Activated effector memory CD4-positive, alpha-beta T cell treated with Interleukin-2 at 50 U/mL for 16 hours (primary cell): ENCODE measurements around the gene CD81.
"Not testable (repeated sequence)": the region's sequence is repeated elsewhere in the genome, so short reads cannot be mapped to it uniquely, and the experiment has no call there.

ENCODE experiments used
- DNase-seq: peaks from one replicate; pipeline ENCODE4 v3.0.0-alpha.2; 2020

Gene CD81

DNA sequence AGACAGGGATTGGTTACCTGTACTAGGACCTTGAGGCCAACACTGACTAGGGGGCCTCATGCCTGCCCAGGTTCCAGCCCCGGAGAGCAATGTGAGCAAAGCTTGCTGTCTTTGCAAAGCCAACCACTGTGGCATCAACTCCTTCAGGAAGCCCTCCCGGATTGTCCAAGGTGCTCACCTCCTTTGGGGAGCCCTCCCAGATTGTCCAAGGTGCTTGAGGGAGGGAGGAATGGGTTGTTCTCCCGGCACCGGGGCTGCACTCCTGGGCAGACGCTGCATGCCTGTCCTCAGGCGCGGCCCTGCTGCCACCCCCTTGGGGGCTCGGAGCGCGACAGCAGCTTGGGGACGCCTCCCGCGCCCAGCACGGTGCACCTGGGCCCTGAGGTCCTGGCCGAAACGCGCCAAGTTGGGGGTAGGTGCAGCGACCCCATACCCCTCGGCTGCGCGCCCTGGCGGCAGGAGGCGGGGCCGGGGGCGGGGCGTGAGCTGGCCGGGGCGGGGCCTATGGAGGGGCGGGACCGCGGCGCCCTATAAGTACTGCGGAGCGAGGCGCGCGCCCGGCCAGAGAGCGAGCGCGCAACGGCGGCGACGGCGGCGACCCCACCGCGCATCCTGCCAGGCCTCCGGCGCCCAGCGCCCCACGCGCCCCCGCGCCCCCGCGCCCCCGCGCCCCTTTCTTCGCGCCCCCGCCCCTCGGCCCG, at the start of gene CD81:
CD81 (plus strand) TSS at position 560 of the 701 bp plus-strand sequence. CDS start 240 bp downstream, outside the sequence.
- peak; percentile 57 for DNase-seq

DNA sequence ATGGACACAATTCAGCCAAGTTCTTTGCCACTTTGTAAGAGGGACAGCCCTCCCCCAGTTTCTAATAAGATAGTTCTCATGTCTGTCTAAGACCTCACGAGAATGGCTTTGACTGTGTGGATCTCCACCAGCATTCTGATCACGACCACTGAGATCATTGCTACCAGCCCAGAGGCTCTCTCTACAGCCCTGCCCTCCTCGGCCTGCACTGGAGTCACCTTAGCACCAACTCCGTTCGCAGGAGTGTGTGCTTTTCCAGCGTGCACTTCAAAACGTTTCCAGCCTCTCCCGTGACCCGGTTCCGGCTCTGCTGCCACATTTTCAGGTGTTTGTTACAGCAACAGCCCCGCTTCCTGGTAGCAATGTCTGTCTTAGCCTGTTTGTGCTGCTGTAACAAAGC, 49.1 kb upstream of the CD81 start:
- no peak for DNase-seq

DNA sequence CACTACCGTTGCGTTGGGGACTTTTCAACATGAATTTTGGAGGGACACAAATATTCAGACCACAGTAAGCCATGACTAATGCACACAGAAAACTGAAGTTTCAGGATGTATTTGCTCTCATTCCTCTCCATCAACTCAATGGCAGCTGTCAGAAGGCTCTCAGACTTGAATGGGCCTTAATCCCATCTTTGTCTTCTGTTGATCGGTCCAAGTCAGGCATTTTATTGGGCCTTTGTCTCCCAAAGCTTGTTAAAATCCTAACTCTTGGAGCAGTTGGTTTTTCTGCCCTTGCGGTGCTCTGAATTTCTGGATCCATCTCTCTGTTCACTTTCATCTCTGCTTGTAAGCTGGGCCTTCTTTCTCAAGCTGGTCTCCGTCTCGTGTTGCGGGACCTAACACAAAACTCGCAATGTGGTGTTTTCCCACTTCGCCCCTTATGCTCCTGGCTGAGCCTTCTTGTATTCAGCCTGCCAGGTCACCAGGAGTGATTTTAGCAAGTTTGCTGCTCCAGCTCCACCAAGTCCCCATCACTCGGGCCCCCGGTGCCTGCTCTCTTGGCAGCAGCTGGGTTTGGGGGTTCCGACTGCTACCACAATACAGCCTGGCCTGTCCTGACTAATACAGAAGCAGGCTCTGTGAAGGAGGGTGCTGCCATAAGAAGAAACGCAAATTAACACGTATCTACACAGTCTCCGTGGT, 48.3 kb upstream of the CD81 start:
- no peak for DNase-seq

DNA sequence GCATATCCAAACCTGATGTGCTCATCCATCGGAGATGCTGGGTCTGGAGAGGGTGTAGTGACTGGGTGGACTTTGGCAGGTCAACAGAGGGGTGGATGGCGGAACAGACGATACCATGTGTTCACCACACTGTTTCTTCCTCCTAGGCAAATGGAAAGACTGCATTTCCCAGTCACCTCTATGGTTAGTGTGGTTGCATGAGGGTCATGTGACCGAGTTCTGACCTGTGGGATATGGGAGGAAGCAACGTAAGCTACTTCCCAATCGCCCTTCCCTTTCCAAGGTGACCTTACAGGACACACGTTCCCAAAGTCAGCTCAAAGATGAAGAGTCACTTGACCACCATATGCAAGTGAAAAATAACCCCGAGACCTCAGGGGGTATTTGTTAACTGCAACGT, 47.6 kb upstream of the CD81 start:
- DNase-seq, result no peak

DNA sequence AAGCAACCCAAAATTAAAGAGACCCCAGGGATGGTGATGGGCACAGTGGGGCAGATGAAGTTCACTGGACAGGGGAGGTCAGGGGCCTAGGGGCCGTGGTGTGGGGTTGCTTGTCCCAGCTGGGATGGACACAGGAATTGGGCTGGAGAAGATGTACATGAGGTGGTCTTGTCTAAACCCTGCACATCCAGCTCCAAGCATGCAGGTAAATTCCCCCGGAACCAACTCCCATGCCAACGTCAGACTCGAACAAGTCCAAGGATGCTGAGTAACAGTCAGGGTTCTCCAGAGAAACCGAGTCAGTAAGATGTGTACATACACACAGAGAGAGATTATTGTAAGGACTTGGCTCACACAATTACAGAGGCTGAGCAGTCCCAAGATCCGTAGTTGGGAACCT, 46.4 kb upstream of the CD81 start:
- no peak for DNase-seq

DNA sequence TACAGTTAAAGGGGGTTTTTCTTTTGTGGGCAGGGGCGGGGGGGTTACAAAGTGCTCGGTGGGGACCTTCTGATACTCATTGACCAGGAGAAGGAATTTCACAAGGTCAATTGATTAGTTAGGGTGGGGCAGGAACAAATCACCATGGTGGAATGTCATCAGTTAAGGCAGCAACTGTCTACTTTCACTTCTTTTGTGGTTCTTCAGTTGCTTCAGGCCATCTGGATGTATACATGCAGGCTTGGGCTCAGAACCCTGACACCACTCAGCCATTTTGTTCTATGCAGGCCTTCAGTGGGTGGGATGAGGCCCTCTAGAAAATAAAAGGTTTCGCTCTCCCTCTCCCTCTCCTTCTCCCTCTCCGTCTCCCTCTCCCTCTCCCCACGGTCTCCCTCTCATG, 45.7 kb upstream of the CD81 start:
- DNase-seq, result no peak

- not testable (repeated sequence) for DNase-seq
Observed at GRCh38 chr11:2332569-2332968, 44.5 kb upstream of the CD81 start.

- DNase-seq, result not testable (repeated sequence)
Observed at GRCh38 chr11:2333486-2334205, 43.5 kb upstream of the CD81 start.

DNA sequence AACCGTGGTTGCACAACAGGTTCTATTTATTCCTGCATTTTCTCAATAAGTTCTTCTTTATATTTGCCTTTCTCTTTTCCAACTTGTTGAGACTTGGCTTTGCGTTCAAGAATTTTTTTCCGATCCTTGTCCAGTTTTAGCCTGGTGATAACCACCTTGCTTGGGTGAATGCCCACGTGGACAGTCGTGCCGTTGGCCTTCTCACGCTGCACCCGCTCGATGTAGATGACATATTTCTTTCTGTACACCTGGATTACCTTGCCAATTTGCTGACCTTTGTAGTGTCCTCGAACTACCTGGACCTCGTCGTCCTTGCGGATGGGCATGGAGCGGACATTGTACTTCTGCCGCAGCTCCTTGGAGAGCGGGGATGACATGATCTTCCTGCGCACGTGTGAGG, 41.8 kb upstream of the CD81 start:
- not testable (repeated sequence) for DNase-seq

DNA sequence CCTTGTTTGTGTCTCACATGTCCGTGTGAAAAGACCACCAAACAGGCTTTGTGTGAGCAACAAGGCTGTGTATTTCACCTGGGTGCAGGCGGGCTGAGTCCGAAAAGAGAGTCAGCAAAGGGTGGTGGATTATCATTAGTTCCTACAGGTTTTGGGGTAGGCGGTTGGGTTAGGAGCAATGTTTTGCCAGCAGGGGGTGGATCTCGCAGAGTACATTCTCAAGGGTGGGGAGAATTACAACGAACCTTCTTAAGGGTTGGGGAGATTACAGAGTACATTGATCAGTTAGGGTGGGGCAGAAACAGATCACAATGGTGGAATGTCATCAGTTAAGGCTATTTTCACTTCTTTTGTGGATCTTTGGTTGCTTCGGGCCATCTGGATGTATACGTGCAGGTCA, 38.4 kb upstream of the CD81 start:
- not testable (repeated sequence) for DNase-seq

- DNase-seq, result no peak
Observed at GRCh38 chr11:2342557-2342956, 34.6 kb upstream of the CD81 start.

DNA sequence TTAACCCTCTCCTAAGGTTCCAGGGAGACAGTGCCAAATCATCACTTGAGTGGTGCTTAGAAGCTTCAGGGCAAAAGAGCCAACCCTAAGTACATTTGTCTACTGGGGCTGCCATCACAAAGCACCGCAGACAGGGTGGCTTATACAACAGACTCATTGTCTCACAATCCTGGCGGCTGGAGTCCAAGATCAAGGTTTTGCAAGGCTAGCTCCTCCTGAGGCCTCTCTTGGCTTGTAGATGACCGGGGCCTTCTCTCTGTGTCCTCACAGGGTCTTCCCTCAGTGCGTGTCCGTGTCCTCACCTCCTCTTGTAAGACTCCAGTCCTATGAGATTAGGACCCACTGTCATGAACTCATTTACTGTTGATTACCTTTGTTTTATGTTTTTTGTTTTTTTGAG, 34.1 kb upstream of the CD81 start:
- no peak for DNase-seq

DNA sequence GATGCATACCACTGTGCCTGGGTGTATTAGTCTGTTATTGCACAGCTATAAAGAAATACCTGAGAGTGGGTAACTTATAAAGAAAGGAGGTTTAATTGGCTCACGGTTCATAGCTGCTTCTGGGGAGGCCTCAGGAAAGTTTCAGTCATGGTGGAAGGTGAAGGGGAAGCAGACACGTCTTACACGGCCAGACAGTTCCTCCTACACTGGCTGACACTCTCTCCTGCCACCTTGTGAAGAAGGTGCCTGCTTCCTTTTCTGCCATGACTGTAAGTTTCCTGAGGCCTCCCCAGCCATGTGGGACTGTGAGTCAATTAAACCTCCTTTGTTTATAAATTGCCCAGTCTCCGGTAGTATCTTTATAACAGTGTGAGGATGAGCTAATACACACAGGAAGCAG, 33.6 kb upstream of the CD81 start:
- no peak for DNase-seq

DNA sequence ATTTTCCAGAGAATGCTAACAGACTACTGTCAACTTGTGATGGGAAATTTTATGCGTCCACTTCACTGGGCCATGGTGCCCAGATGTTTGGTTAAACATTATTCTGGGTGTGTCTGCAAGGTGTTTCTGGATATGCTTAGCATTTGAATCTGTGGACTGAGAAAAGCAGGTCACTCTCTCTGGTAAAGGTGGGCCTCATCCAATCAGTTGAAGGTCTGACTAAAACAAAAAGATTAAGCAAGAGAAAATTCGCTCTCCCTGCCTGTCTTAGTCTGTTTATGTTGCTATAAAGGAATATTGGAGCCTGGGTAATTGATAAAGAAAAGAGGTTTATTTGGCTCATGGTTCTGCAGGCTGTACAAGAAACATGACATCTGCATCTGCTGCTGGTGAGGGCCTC, 32.1 kb upstream of the CD81 start:
- no peak for DNase-seq

DNA sequence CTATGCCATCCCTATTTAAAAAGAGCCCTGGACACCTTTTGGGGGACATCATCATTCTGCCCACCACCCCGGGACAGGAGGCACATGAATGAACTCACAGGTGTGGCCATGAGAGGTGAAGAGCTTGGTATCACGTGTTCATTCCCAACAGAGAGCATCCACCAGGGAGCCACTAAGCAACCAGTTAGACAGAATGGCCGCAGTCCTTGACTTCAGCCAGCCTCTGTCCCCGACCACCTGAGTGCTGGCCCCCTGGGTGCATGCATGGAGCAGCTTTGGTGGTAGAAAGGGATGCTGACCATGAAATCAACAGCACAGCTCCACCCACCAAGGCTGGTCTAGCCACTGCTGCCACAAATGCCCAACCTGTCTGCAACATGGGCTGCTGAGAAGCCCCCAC, 31.1 kb upstream of the CD81 start:
- no peak for DNase-seq

DNA sequence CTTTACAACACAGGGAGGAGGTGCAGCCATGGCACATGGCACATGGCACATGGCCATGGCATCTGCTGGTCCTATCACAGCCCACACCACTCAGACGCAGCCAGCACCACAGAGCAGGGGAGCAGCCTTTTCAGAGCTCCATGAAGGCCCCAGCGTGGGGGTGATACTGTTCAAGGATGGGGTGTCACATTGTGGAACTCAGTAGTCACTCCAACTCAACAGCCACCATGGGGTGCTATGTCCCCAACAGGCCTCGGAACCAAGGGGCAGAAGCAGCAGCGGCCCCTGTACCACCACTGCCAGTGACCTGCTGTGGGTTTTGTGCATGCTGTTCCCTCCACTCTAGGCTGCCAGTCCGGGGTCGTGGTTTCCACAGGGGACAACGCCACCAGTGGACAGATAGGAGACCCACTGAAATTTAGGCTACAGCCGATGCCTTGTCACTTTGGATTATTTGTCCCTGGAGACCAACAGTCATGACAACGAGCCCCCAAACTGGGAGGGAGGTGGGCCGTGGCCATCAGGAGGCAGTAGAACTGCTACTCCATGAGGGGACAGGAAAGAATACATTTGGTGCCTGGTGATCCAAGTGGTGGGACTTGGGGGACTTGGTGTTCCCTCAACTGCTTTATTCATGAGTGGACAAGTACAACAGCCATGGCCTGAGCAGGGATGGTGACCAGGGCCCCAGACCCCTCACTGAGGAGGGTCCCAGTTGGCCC, 30.4 kb upstream of the CD81 start:
- no peak for DNase-seq

- no peak for DNase-seq
Observed at GRCh38 chr11:2347308-2347830, 29.7 kb upstream of the CD81 start.

- no peak for DNase-seq
Observed at GRCh38 chr11:2348986-2349385, 28.1 kb upstream of the CD81 start.

DNA sequence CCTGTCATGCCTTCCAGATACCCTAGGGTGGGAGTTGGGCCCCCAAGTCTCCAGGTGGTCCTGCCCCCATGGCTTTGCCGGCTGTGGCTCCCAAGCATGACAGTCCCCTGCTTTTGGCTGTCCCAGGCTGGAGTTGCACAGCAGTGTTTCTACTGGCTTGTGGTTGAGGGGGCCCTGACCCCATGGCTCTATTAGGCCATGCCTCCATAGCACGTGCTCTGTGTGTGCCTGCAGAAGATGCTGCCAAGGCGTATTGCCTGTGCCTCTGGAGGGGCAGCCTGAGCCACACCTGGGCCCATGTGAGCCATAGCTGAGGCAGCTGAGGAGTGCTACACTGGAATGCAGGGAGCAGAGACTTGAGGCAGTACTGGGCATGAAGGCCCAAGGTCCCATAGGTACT, 25.4 kb upstream of the CD81 start:
- no peak for DNase-seq

DNA sequence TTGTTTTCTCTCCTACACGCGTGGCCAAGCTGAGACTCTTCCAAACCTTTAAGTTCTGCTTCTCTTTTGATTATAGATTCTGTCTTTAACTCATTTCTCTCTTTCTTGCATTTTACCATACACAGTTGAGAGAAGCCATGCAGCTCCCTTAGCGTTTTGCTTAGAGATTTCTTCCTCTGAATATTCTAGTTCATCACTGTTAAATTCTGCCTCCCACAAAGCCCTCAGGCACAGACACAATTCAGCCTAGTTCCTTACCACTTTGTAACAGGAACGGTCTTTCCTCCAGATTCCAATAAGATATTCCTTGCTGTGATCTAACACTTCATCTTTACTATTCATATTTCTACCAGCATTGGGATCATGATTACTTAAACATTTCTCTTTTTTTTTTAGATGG, 24.7 kb upstream of the CD81 start:
- DNase-seq, result no peak

DNA sequence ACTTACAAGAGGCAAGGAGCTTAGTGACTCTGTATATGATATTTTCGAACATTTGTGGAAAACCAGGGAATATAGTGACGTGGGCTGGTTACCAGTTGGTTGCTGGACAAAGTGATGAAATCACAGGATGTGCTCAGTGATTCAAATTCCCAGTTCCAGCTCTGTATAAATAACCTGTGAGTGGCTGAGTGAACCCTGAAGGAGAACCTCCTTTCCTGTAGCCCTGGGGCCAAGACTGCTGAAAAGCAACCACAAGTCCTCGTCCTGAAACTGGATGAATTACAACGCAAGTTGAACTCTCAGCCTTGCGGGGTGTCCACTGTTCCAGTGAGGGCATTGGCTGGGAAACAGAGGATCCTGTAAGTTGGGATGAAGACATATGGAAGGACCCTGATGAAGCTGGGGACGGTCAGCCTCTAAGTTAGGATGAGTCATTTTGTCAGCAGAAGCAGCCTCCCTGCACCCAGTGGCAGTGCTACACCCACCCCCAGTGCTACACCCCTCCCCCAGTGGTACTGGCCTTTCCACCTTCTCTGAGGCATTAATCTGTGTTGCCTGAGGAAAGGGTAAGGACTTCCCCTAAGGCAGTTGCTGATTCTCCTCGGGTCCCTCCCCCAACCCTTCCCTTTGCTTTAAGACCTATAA, 22.0 kb upstream of the CD81 start:
- DNase-seq, result no peak

- DNase-seq, result no peak
Observed at GRCh38 chr11:2357246-2357645, 19.9 kb upstream of the CD81 start.

GRCh38 chr11:2357651-2358050, 19.5 kb upstream of the CD81 start:
- not testable (repeated sequence) for DNase-seq
